ENCODE data around the gene WDR37.
"Not testable (repeated sequence)": the region's sequence is repeated elsewhere in the genome, so short reads cannot be mapped to it uniquely, and the experiment has no call there.

WDR37 gene

GRCh38 chr10:1050554-1050953 is 5.6 kb upstream of the WDR37 start:
- peaks cover 73% of the 10 kb centered on the region for H3K79me2 ChIP-seq (ENCODE audit: control insufficient read depth, insufficient read depth, low read length, unreplicated experiment)
- peak overlapping the region; percentile 94; the same call in 1 of the 2 replicates for H3K27ac ChIP-seq (ENCODE audit: low read depth, low read length)
- peaks cover 20% of the 10 kb centered on the region for H3K36me3 ChIP-seq (ENCODE audit: insufficient read depth, low read length)
- H3K4me3 ChIP-seq (ENCODE audit: low read depth, low read length), result peak overlapping the region; percentile 86
- H3K4me1 ChIP-seq (ENCODE audit: control insufficient read depth, insufficient read depth, low read length, unreplicated experiment), result peaks cover 28% of the 10 kb centered on the region
- H2AFZ ChIP-seq (ENCODE audit: low read length, unreplicated experiment), result no peak overlapping the region
- H3K27me3 ChIP-seq (ENCODE audit: insufficient read depth, low read length), result no peaks in the 10 kb centered on the region

GRCh38 chr10:1054684-1055083 is 1.5 kb upstream of the WDR37 start:
- Histone ChIP-seq H3K27ac (ENCODE audit: low read depth, low read length) (no peak overlapping the region), H2AFZ (ENCODE audit: low read length, unreplicated experiment) (no peak overlapping the region), H3K4me1 (ENCODE audit: control insufficient read depth, insufficient read depth, low read length, unreplicated experiment) (peaks cover 42% of the 10 kb centered on the region), H3K79me2 (ENCODE audit: control insufficient read depth, insufficient read depth, low read length, unreplicated experiment) (peaks cover 86% of the 10 kb centered on the region), H3K36me3 (ENCODE audit: insufficient read depth, low read length) (peaks cover 15% of the 10 kb centered on the region), H3K27me3 (ENCODE audit: insufficient read depth, low read length) (no peaks in the 10 kb centered on the region), H3K4me3 (ENCODE audit: low read depth, low read length) (peak overlapping the region; percentile 87)

GRCh38 chr10:1057106-1057657 is 997 bp downstream of the WDR37 start:
- Histone ChIP-seq H3K36me3 (ENCODE audit: insufficient read depth, low read length) (peaks cover 15% of the 10 kb centered on the region), H3K4me3 (ENCODE audit: low read depth, low read length) (peak overlapping the region; percentile 87), H3K4me1 (ENCODE audit: control insufficient read depth, insufficient read depth, low read length, unreplicated experiment) (peaks cover 38% of the 10 kb centered on the region), H3K27ac (ENCODE audit: low read depth, low read length) (no peak overlapping the region), H3K79me2 (ENCODE audit: control insufficient read depth, insufficient read depth, low read length, unreplicated experiment) (peaks cover 92% of the 10 kb centered on the region), H3K27me3 (ENCODE audit: insufficient read depth, low read length) (no peaks in the 10 kb centered on the region), H2AFZ (ENCODE audit: low read length, unreplicated experiment) (peak overlapping the region; percentile 55)

- Histone ChIP-seq H3K4me1 (ENCODE audit: control insufficient read depth, insufficient read depth, low read length, unreplicated experiment) (peaks cover 38% of the 10 kb centered on the region), H3K27ac (ENCODE audit: low read depth, low read length) (no peak overlapping the region), H3K4me3 (ENCODE audit: low read depth, low read length) (peak overlapping the region; percentile 87), H3K79me2 (ENCODE audit: control insufficient read depth, insufficient read depth, low read length, unreplicated experiment) (peaks cover 86% of the 10 kb centered on the region), H2AFZ (ENCODE audit: low read length, unreplicated experiment) (peak overlapping the region; percentile 31), H3K36me3 (ENCODE audit: insufficient read depth, low read length) (peaks cover 15% of the 10 kb centered on the region), H3K27me3 (ENCODE audit: insufficient read depth, low read length) (no peaks in the 10 kb centered on the region)
These were observed 1.8 kb downstream of the WDR37 start for GRCh38 chr10:1058017-1058416.

- Histone ChIP-seq H3K79me2 (ENCODE audit: control insufficient read depth, insufficient read depth, low read length, unreplicated experiment) (peaks cover 77% of the 10 kb centered on the region), H3K4me1 (ENCODE audit: control insufficient read depth, insufficient read depth, low read length, unreplicated experiment) (peaks cover 25% of the 10 kb centered on the region), H3K36me3 (ENCODE audit: insufficient read depth, low read length) (0 out of 2 replicates have a peak, but pooled peaks cover 10% of the 10 kb centered on the region), H3K27ac (ENCODE audit: low read depth, low read length) (no peak overlapping the region), H3K4me3 (ENCODE audit: low read depth, low read length) (no peak overlapping the region), H3K27me3 (ENCODE audit: insufficient read depth, low read length) (no peaks in the 10 kb centered on the region), H2AFZ (ENCODE audit: low read length, unreplicated experiment) (no peak overlapping the region)
These were observed 3.7 kb downstream of the WDR37 start for GRCh38 chr10:1059902-1060301.

GRCh38 chr10:1061930-1062774 is 6.0 kb downstream of the WDR37 start:
- 0 out of 2 replicates have a peak, but pooled peaks cover 10% of the 10 kb centered on the region for H3K36me3 ChIP-seq (ENCODE audit: insufficient read depth, low read length)
- peaks cover 21% of the 10 kb centered on the region for H3K4me1 ChIP-seq (ENCODE audit: control insufficient read depth, insufficient read depth, low read length, unreplicated experiment)
- H3K4me3 ChIP-seq (ENCODE audit: low read depth, low read length), result no peak overlapping the region
- no peaks in the 10 kb centered on the region for H3K27me3 ChIP-seq (ENCODE audit: insufficient read depth, low read length)
- H3K27ac ChIP-seq (ENCODE audit: low read depth, low read length), result no peak overlapping the region
- H3K79me2 ChIP-seq (ENCODE audit: control insufficient read depth, insufficient read depth, low read length, unreplicated experiment), result peaks cover 64% of the 10 kb centered on the region
- H2AFZ ChIP-seq (ENCODE audit: low read length, unreplicated experiment), result no peak overlapping the region

- H3K79me2 ChIP-seq (ENCODE audit: control insufficient read depth, insufficient read depth, low read length, unreplicated experiment), result peaks cover 58% of the 10 kb centered on the region
These were observed 7.2 kb downstream of the WDR37 start for GRCh38 chr10:1063232-1063865.

GRCh38 chr10:1064964-1065247 is 8.7 kb downstream of the WDR37 start:
- Histone ChIP-seq H3K36me3 (ENCODE audit: insufficient read depth, low read length) (0 out of 2 replicates have a peak, but pooled peaks cover 10% of the 10 kb centered on the region), H3K4me3 (ENCODE audit: low read depth, low read length) (no peak overlapping the region), H2AFZ (ENCODE audit: low read length, unreplicated experiment) (no peak overlapping the region), H3K4me1 (ENCODE audit: control insufficient read depth, insufficient read depth, low read length, unreplicated experiment) (peaks cover 7% of the 10 kb centered on the region), H3K27me3 (ENCODE audit: insufficient read depth, low read length) (no peaks in the 10 kb centered on the region), H3K79me2 (ENCODE audit: control insufficient read depth, insufficient read depth, low read length, unreplicated experiment) (peaks cover 54% of the 10 kb centered on the region), H3K27ac (ENCODE audit: low read depth, low read length) (no peak overlapping the region)

More at GRCh38 chr10:1063232-1063865, 7.2 kb downstream of the WDR37 start:
- Histone ChIP-seq H2AFZ (ENCODE audit: low read length, unreplicated experiment) (no peak overlapping the region), H3K27me3 (ENCODE audit: insufficient read depth, low read length) (no peaks in the 10 kb centered on the region), H3K36me3 (ENCODE audit: insufficient read depth, low read length) (0 out of 2 replicates have a peak, but pooled peaks cover 10% of the 10 kb centered on the region), H3K27ac (ENCODE audit: low read depth, low read length) (no peak overlapping the region), H3K4me3 (ENCODE audit: low read depth, low read length) (no peak overlapping the region), H3K4me1 (ENCODE audit: control insufficient read depth, insufficient read depth, low read length, unreplicated experiment) (peaks cover 12% of the 10 kb centered on the region)

GRCh38 chr10:1066734-1067133 is 10.5 kb downstream of the WDR37 start:
- H3K27ac ChIP-seq (ENCODE audit: low read depth, low read length); H3K4me1 ChIP-seq (ENCODE audit: control insufficient read depth, insufficient read depth, low read length, unreplicated experiment); H3K27me3 ChIP-seq (ENCODE audit: insufficient read depth, low read length); H3K36me3 ChIP-seq (ENCODE audit: insufficient read depth, low read length); H3K4me3 ChIP-seq (ENCODE audit: low read depth, low read length); H2AFZ ChIP-seq (ENCODE audit: low read length, unreplicated experiment): not testable (repeated sequence)
- peaks cover 36% of the 10 kb centered on the region for H3K79me2 ChIP-seq (ENCODE audit: control insufficient read depth, insufficient read depth, low read length, unreplicated experiment)

- Histone ChIP-seq H3K27me3 (ENCODE audit: insufficient read depth, low read length) (no peaks in the 10 kb centered on the region), H3K4me3 (ENCODE audit: low read depth, low read length) (no peak overlapping the region), H3K27ac (ENCODE audit: low read depth, low read length) (no peak overlapping the region), H3K4me1 (ENCODE audit: control insufficient read depth, insufficient read depth, low read length, unreplicated experiment) (no peaks in the 10 kb centered on the region), H2AFZ (ENCODE audit: low read length, unreplicated experiment) (no peak overlapping the region), H3K36me3 (ENCODE audit: insufficient read depth, low read length) (0 out of 2 replicates have a peak, but pooled peaks cover 6% of the 10 kb centered on the region), H3K79me2 (ENCODE audit: control insufficient read depth, insufficient read depth, low read length, unreplicated experiment) (peaks cover 30% of the 10 kb centered on the region)
These were observed 12.5 kb downstream of the WDR37 start for GRCh38 chr10:1068380-1069361.

All from ACC112 (cell line).